Measurements from ENCODE around the gene PDAP1.

Gene PDAP1

DNA sequence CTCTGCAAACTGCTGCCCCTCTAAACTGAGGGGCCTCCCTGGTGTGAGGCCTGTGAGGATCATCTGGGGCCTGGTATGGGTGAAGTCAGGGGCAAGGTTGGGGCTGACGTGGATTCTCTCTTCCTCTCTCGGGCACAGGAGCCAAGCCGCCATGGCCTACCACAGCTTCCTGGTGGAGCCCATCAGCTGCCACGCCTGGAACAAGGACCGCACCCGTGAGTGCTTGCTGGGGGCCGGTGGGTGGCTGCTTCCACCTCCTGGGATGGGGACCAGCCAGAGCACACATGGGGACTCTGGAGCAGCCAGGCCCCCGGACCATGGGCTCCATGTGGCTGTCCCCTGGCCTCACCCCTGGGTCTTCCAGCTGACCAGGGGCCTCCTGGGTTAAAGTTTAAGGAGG is 22.8 kb downstream of the PDAP1 start:
- CTCF ChIA-PET, result interaction anchor here (0.7 kb wide), 1 partner anchor 1187 kb away, joined by 3 read pairs; no protein-coding TSS in a partner anchor
- H3K4me3 ChIP-seq (ENCODE audit: low read depth, low read length), result no peak overlapping the region
- POLR2A ChIA-PET, result interaction anchor here (1.6 kb wide), 1 partner anchor 9 kb away, joined by 4 read pairs; no protein-coding TSS in a partner anchor
- TF ChIP-seq, protein P1, sequence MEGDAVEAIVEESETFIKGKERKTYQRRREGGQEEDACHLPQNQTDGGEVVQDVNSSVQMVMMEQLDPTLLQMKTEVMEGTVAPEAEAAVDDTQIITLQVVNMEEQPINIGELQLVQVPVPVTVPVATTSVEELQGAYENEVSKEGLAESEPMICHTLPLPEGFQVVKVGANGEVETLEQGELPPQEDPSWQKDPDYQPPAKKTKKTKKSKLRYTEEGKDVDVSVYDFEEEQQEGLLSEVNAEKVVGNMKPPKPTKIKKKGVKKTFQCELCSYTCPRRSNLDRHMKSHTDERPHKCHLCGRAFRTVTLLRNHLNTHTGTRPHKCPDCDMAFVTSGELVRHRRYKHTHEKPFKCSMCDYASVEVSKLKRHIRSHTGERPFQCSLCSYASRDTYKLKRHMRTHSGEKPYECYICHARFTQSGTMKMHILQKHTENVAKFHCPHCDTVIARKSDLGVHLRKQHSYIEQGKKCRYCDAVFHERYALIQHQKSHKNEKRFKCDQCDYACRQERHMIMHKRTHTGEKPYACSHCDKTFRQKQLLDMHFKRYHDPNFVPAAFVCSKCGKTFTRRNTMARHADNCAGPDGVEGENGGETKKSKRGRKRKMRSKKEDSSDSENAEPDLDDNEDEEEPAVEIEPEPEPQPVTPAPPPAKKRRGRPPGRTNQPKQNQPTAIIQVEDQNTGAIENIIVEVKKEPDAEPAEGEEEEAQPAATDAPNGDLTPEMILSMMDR (IDR thresholded peaks at IDR 0.05; ENCODE audit: insufficient read depth, low read length, missing control alignments), result no peak
- no peak for DNase-seq (ENCODE audit: low read depth, low spot score)

DNA sequence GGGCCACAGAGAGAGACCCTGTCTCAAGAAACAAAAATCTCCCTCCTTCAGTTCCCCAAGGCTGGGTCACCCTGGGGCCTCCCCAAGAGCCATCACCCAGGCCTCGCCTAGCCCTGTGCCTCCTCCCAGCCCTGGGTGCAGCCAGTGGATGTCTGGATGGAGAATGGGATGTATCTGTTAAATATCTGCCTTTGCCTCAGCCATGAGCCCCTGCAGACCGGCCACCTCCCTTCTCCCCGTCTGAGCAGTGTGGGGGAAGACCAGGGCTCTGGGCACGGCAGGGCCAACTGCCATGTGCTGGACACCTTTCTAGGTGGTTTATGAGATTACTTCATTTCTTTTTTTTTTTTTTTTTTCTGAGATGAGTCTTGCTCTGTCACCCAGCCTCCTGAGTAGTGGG is 23.9 kb downstream of the PDAP1 start:
- TF ChIP-seq, protein P1 (IDR thresholded peaks at IDR 0.05; ENCODE audit: insufficient read depth, low read length, missing control alignments), result no peak
- ChIA-PET CTCF (no interaction called here), POLR2A (no interaction called here)

DNA sequence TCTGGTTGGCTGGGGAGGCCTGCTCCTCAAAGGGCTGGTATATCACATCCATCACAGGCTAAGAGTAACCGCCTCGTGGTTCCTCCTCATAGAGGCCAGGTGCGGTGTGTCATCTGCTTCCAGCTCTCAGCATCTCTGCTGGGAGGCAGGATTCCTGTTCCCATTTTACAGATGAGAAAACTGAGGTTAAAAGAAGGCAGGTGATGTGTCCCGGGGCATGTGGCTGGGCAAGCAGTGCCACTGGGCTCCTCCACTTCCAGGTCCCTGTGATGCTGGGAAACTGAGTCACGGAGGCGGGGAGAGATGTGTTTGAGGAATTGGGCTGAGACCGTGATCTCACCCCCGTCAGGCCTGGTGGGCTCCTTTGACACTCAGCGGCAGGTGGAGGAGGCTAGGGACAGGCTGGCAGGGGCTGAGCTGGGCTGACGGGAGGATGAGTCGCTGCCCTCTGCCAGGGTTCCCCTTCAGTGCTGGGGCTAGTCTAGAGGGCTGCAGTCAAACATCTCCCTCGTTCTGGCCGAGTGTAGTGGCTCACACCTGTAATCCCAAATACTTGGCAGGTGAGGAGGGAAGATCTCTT is 24.5 kb downstream of the PDAP1 start:
- ChIA-PET CTCF (interaction anchor here (1.2 kb wide), 1 partner anchor 23 kb away, joined by 4 read pairs; no protein-coding TSS in a partner anchor), POLR2A (no interaction called here)
- DNase-seq (ENCODE audit: low read depth, low spot score), result no peak
- no peak overlapping the region for H3K4me3 ChIP-seq (ENCODE audit: low read depth, low read length)
- TF ChIP-seq, protein P1 (IDR thresholded peaks at IDR 0.05; ENCODE audit: insufficient read depth, low read length, missing control alignments), result no peak

More for the DNA sequence above, 23.9 kb downstream of the PDAP1 start:
- no peak overlapping the region for H3K4me3 ChIP-seq (ENCODE audit: low read depth, low read length)
- no peak for DNase-seq (ENCODE audit: low read depth, low spot score)

DNA sequence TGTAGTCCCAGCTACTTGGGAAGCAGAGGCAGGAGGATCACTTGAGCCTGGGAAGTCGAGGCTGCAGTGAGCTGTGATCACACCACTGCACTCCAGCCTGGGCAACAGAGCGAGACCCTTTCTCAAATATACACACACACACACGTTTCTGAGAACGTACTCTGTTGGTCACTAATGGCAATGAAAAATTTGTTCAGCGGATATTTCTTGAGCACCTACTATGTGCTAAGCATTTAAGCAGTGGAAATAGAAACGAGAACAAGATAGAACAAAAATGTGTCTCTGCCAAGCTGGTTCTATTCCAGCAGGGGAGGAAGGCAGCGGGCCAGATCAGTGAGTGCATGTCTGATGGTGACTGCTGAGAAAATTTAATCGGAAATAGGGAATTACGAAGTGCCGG is 25.2 kb downstream of the PDAP1 start:
- H3K4me3 ChIP-seq (ENCODE audit: low read depth, low read length), result no peak overlapping the region
- CTCF ChIA-PET, result interaction anchor here (1.2 kb wide), 1 partner anchor 23 kb away, joined by 4 read pairs; no protein-coding TSS in a partner anchor
- TF ChIP-seq, protein P1 (IDR thresholded peaks at IDR 0.05; ENCODE audit: insufficient read depth, low read length, missing control alignments), result no peak
- POLR2A ChIA-PET, result interaction anchor here (0.7 kb wide), 1 partner anchor 34 kb away, joined by 3 read pairs; no protein-coding TSS in a partner anchor
- no peak for DNase-seq (ENCODE audit: low read depth, low spot score)

DNA sequence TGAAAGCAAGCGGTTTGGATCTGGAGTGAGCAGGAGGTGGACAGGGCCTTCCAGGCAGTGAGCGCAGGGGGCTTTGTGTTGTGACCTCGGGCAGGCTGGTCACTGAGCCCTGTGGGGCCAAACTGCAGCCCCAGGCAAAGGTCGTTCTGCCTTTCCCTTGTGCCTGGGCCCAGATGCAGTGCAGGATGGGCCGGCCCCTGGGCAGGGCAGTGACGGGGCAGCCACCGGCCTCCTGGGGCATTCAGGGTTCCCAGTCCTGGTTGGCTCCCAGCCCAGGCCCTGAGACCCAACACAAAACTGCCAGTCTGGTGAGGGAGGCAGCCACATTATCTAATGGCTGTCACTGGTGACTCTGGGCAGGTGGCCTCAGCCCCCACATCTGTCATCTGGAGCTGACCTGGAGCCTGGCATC is 26.7 kb downstream of the PDAP1 start:
- CTCF ChIA-PET, result no interaction called here

More for the DNA sequence above, 26.7 kb downstream of the PDAP1 start:
- POLR2A ChIA-PET, result no interaction called here
- DNase-seq (ENCODE audit: low read depth, low spot score), result no peak
- TF ChIP-seq, protein P1 (IDR thresholded peaks at IDR 0.05; ENCODE audit: insufficient read depth, low read length, missing control alignments), result no peak
- no peak overlapping the region for H3K4me3 ChIP-seq (ENCODE audit: low read depth, low read length)

All from AG04449 (cell line).